GM12891 (cell line): ENCODE results near the gene LRRC71.

Source experiments
- DNase-seq: peaks from one replicate; pipeline ENCODE4 v3.0.0; 2011; ENCODE audit warnings: low spot score; ENCODE audit not compliant: insufficient read length
- FAIRE-seq: peaks from 2 replicates; lab custom pipeline; 2011; peaks lifted over from hg19 to GRCh38; lab: Jason Lieb, UNC
- PAX5 ChIP-seq: IDR thresholded peaks from 2 replicates; pipeline ENCODE4 v1.6.1; 2011; ENCODE audit warnings: low read length, moderate library complexity, mild to moderate bottlenecking; ENCODE audit not compliant: insufficient read depth, severe bottlenecking
- POLR2A ChIP-seq: IDR thresholded peaks from 2 replicates; pipeline ENCODE4 v1.6.1; 2011; ENCODE audit warnings: low read depth, low read length, control low read depth
- POLR2AphosphoS5 ChIP-seq: IDR thresholded peaks from 2 replicates; pipeline ENCODE4 v1.6.1; 2011; ENCODE audit warnings: low read depth, low read length, control low read depth
- POU2F2 ChIP-seq: IDR thresholded peaks from 2 replicates; pipeline ENCODE4 v1.6.1; 2011; ENCODE audit warnings: low read depth, mild to moderate bottlenecking, control low read depth, low read length, moderate library complexity
- SPI1 ChIP-seq: IDR thresholded peaks from 2 replicates; pipeline ENCODE4 v1.6.1; 2011; ENCODE audit warnings: low read depth, low read length, control low read depth
- TAF1 ChIP-seq: IDR thresholded peaks from 2 replicates; pipeline ENCODE4 v1.6.1; 2011; ENCODE audit warnings: low read depth, low read length, control low read depth

The LRRC71 gene

DNA sequence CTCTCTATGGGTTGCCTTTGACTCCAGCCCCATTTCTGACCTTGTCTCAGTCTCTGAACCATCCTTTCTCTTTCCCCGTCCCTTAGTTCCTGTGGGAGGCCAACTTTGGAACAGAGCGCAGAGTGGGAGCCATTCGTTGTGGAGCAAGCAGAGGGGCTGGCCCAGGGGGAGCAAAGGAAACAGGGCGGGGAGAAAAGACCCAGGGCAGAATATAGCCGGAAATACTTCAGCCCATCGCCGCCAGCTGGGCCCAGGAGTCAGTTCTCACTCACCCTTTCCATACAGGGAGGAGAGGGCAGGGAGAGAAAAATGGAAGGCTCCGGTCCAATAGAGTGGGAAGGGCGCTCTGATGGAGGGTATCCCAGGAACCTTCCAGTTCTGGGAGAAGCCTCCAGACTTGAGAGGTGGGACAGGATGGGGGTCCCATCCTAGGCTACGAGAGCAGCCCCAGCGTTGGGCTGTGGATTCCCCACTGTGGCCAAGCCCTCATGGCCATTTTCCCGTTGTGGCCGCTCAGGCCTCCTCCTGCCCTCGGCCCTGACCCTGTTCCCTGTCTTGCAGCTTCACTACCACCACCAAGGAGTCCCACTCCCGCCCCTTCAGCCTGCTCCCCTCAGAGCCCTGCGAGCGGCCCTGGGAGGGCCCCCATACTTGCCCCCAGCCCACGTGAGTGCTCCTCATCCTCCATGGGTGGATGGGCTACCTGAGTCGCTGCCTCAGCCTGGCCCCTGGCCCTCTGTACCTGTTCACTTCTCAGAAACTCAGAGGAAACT, 16.1 kb upstream of the LRRC71 start:
- FAIRE-seq (no peak), DNase-seq (no peak)
- TF ChIP-seq POLR2A (no peak), SPI1 (no peak), POLR2AphosphoS5 (no peak), PAX5 (no peak), TAF1 (no peak), POU2F2 (no peak)

DNA sequence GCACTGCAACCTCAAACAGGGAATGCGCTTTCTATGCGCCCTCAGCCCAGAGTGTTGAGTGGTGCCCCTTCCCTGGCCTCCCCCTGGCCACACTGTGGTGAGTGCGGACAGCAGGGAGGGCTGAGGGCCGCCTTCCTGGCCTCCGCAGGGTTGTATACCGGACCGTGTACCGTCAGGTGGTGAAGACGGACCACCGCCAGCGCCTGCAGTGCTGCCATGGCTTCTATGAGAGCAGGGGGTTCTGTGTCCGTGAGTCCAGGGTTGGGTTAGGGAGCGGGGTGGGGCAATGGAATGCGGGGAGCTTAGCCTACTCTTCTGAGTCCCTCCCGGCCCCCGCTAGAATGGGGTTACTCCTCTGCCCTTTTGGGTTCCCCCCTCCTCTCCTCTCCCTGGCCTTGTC, 15.3 kb upstream of the LRRC71 start:
- TF ChIP-seq POLR2AphosphoS5 (no peak), SPI1 (no peak), TAF1 (no peak), POU2F2 (no peak), PAX5 (no peak), POLR2A (no peak)
- DNase-seq (no peak), FAIRE-seq (no peak)

DNA sequence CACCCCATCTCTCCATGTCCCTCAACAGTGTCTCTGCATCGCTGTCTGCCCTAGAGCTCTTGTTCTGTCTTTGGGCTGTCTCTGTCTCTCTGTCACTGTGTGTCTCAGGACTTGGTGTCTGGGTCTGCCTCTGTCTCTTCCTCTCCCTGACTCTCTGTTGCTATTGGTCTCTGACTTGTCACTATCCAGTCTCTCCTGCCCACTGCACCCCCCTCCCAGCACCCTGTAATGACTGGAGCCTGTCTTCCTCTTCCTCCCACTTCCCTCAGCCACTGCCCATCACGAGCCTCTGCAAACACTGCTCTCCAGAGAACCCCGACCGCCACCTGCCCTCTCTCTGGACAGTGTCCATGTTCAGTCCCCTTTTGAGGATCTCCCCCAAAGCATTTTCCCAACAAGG, 14.8 kb upstream of the LRRC71 start:
- DNase-seq (no peak), FAIRE-seq (no peak)
- TF ChIP-seq POLR2AphosphoS5 (no peak), PAX5 (no peak), SPI1 (no peak), TAF1 (no peak), POU2F2 (no peak), POLR2A (no peak)

DNA sequence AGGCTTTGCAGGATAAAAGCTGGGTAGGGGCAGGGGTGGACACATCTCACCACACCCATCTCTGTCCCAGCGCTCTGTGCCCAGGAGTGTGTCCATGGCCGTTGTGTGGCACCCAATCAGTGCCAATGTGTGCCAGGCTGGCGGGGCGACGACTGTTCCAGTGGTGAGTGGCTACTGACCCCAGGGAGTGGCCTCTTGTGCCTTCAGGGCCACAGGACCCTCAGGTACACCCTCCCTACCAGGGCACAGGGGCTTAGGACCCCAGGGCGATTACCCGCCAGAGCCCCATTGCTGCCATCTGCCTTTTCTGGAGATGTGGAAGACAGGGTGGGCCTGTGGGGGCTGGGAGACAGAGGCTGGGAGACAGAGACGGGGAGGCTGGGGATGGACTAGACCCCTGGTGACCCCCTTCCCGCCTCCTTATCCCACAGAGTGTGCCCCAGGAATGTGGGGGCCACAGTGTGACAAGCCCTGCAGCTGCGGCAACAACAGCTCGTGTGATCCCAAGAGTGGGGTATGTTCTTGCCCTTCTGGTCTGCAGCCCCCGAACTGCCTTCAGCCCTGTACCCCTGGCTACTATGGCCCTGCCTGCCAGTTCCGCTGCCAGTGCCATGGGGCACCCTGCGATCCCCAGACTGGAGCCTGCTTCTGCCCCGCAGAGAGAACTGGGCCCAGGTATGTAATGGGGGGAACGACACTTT, 14.1 kb upstream of the LRRC71 start:
- FAIRE-seq (no peak), DNase-seq (no peak)
- no peak for TF ChIP-seq POU2F2
- no peak for TF ChIP-seq SPI1
- TF ChIP-seq PAX5: no peak
- no peak for TF ChIP-seq TAF1
- no peak for TF ChIP-seq POLR2AphosphoS5
- no peak for TF ChIP-seq POLR2A

DNA sequence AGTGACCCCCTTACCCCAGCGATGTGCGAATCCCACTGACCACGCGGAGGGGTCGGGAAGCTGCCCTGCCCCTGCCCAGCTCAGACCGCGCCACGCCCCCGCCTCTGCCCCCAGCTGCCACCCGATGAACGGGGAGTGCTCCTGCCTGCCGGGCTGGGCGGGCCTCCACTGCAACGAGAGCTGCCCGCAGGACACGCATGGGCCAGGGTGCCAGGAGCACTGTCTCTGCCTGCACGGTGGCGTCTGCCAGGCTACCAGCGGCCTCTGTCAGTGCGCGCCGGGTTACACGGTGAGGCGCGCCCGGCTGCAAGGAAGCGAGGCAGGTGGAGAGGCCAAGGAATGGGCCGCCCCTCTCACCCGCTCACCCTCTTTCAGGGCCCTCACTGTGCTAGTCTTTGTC, 11.9 kb upstream of the LRRC71 start:
- no peak for DNase-seq
- TF ChIP-seq TAF1 (no peak), PAX5 (no peak), POU2F2 (no peak), POLR2A (no peak), POLR2AphosphoS5 (no peak), SPI1 (no peak)
- FAIRE-seq: no peak

DNA sequence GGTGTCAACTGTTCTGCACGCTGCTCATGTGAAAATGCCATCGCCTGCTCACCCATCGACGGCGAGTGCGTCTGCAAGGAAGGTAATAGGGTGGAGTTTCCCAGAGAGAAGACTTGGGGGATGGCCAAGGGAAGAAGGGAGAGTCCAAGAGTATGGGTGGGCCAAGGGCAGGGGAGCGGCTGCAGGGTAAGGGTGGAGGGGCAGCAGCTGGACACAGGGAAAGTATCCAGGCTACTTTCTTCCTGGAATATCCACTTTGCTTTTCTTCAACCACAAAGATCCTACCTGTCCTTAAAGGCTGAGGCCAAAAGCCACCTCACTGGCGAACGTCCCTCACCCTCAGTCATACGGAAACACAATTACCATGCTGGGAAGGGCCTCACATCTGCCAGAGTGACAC, 11.5 kb upstream of the LRRC71 start:
- FAIRE-seq (no peak), DNase-seq (no peak)
- TF ChIP-seq TAF1: no peak
- TF ChIP-seq POU2F2: no peak
- TF ChIP-seq POLR2A: no peak
- no peak for TF ChIP-seq SPI1
- no peak for TF ChIP-seq PAX5
- no peak for TF ChIP-seq POLR2AphosphoS5

DNA sequence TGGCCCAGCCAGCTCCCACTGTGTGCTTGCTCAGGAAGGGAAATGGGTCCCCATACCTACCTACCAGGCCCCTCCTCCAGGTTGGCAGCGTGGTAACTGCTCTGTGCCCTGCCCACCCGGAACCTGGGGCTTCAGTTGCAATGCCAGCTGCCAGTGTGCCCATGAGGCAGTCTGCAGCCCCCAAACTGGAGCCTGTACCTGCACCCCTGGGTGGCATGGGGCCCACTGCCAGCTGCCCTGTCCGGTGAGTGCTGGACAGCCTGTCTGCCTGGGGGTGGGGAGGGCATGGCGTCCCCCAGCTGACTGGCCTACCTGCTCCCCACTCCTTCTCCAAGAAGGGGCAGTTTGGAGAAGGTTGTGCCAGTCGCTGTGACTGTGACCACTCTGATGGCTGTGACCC, 10.8 kb upstream of the LRRC71 start:
- FAIRE-seq (no peak), DNase-seq (no peak)
- TF ChIP-seq POU2F2 (no peak), PAX5 (no peak), TAF1 (no peak), POLR2A (no peak), SPI1 (no peak), POLR2AphosphoS5 (no peak)

DNA sequence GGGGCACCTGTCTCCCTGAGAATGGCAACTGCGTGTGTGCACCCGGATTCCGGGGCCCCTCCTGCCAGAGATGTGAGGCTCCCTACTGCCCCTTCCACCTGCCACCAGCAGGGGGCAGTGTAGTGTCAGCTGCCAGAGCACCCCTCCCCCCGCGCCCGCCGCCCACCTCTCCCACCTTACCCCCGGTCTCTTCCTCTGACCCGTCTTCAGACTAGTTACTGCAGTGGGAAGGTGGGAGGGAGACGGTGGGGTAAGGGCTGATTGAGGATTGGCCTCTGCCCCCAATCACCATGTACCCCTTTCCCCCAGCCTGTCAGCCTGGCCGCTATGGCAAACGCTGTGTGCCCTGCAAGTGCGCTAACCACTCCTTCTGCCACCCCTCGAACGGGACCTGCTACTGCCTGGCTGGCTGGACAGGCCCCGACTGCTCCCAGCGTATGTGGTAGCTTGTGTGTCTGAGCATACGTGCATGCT, 10.1 kb upstream of the LRRC71 start:
- peak; percentile 81 for DNase-seq
- TF ChIP-seq SPI1: no peak
- no peak for TF ChIP-seq POLR2AphosphoS5
- no peak for TF ChIP-seq POLR2A
- TF ChIP-seq TAF1: no peak
- TF ChIP-seq PAX5: no peak
- TF ChIP-seq POU2F2: no peak
- peak; percentile 23 for FAIRE-seq

DNA sequence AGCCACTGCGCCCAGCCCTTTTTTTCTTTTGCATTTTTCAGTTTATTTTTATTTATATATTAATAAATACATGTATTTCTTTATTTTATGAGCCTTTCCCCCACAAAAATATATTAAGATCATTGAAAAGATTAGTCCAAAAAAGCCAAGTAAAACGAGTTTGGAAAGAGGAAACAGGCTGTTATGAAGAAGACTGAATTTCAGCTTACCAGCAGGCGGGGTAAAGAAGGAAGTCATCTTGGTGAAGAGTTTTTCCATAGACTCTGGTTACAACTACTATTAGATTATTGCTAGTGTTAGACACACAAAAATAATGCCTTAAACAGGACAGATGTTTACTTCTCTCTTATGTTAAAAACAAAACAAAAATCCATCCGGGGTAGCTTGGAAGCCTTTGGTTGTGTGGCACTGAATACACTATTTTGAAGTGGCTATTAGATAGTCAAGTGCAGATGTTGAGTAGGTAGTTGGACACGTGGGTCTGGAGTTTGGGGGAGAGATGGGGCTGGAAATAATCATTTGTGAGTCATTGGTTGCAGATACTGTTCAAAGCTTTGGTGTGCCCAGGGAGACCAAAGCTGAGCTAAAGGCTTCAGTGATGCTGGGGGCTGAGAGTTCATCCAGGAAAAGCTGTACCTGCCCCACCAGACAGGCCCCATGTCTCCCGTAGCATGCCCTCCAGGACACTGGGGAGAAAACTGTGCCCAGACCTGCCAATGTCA, 8.7 kb upstream of the LRRC71 start:
- TF ChIP-seq POLR2AphosphoS5 (no peak), PAX5 (no peak), POU2F2 (no peak), TAF1 (no peak), POLR2A (no peak), SPI1 (no peak)
- DNase-seq (no peak), FAIRE-seq (no peak)
